WTC11 (cell line): ENCODE results near the gene TRMT2B. TPM values are rescaled to one million over a fixed set of nuclear protein-coding genes. Genes with fewer than 3 reads are reported as not detected.

Experiments
- ATAC-seq: fragments of 200-7000 bp; cut with Tn5 transposase; 2 replicates; pipeline ENCODE4 v1.10.0; 2021; ENCODE audit warnings: mild to moderate bottlenecking, moderate library complexity
- CTCF ChIA-PET: fragments of 300-600 bp; sonication (Branson Sonifier 250); formaldehyde crosslinking; loops from one replicate; lab custom pipeline; 2021; ENCODE audit warnings: antibody characterized with exemption; lab: Charles Lee
- POLR2A ChIA-PET: fragments of 350-600 bp; sonication (Branson Sonifier 250); formaldehyde crosslinking; loops from one replicate; lab custom pipeline; 2021; ENCODE audit warnings: antibody characterized with exemption; lab: Charles Lee
- DNase-seq: peaks from one replicate; pipeline ENCODE4 v3.0.0; 2021; ENCODE audit warnings: low spot score
- H3K27ac Mint-ChIP-seq: 2 replicates; pipeline ENCODE4 v1.8.0; 2021; ENCODE audit warnings: mixed read lengths
- H3K27me3 Mint-ChIP-seq: 2 replicates; pipeline ENCODE4 v1.8.0; 2021; ENCODE audit warnings: low read depth, mild to moderate bottlenecking, moderate library complexity, mixed read lengths
- H3K36me3 Mint-ChIP-seq: 2 replicates; pipeline ENCODE4 v1.8.0; 2021; ENCODE audit warnings: mixed read lengths
- H3K4me1 Mint-ChIP-seq: 2 replicates; pipeline ENCODE4 v1.8.0; 2022; ENCODE audit warnings: mixed read lengths
- H3K4me3 Mint-ChIP-seq: 2 replicates; pipeline ENCODE4 v1.8.0; 2021; ENCODE audit warnings: mild to moderate bottlenecking, moderate library complexity, mixed read lengths
- H3K9me3 Mint-ChIP-seq: 2 replicates; pipeline ENCODE4 v1.8.0; 2021; ENCODE audit warnings: mixed read lengths
- CBFB ChIP-seq: sonication (generic); formaldehyde crosslinking; IDR thresholded peaks from 2 replicates; pipeline ENCODE4 v1.8.1; 2022; ENCODE audit warnings: mild to moderate bottlenecking, low read depth, missing genetic modification reagents
- CREM ChIP-seq: sonication (generic); formaldehyde crosslinking; IDR thresholded peaks from 2 replicates; pipeline ENCODE4 v1.8.1; 2022; ENCODE audit warnings: mild to moderate bottlenecking, missing genetic modification reagents, moderate library complexity
- ESRRA ChIP-seq: sonication (generic); formaldehyde crosslinking; IDR thresholded peaks from 2 replicates; pipeline ENCODE4 v1.8.1; 2022; ENCODE audit warnings: mild to moderate bottlenecking, missing genetic modification reagents, borderline replicate concordance
- ETV6 ChIP-seq: sonication (generic); formaldehyde crosslinking; IDR thresholded peaks from 2 replicates; pipeline ENCODE4 v1.8.1; 2022; ENCODE audit warnings: mild to moderate bottlenecking, missing genetic modification reagents
- FOXK1 ChIP-seq: sonication (generic); formaldehyde crosslinking; IDR thresholded peaks from 2 replicates; pipeline ENCODE4 v1.8.0; 2022; ENCODE audit warnings: mild to moderate bottlenecking, moderate library complexity, missing genetic modification reagents
- KAT7 ChIP-seq: sonication (generic); formaldehyde crosslinking; IDR thresholded peaks from 2 replicates; pipeline ENCODE4 v1.8.1; 2023; ENCODE audit warnings: missing genetic modification reagents, mild to moderate bottlenecking, borderline replicate concordance
- NR1H2 ChIP-seq: sonication (generic); formaldehyde crosslinking; IDR thresholded peaks from 2 replicates; pipeline ENCODE4 v1.9.0; 2021; ENCODE audit warnings: mild to moderate bottlenecking, moderate library complexity, missing genetic modification reagents
- PRRX2 ChIP-seq: fragments of 250-450 bp; sonication (Bioruptor Pico); IDR thresholded peaks from 2 replicates; pipeline ENCODE4 v1.8.0; 2021; ENCODE audit warnings: mild to moderate bottlenecking
- SMAD3 ChIP-seq: sonication (generic); formaldehyde crosslinking; IDR thresholded peaks from 2 replicates; pipeline ENCODE4 v1.8.0; 2022; ENCODE audit warnings: missing genetic modification reagents, mild to moderate bottlenecking, borderline replicate concordance
- total RNA-seq: library from RNA; stranded (reverse); gene quantifications from 3 replicates; pipeline ENCODE4 v1.2.3, GENCODE V29; 2021
- TF ChIP-seq, protein P1 (sequence below): sonication (generic); formaldehyde crosslinking; IDR thresholded peaks from 2 replicates; pipeline ENCODE4 v1.8.0; 2022; ENCODE audit warnings: mild to moderate bottlenecking, missing genetic modification reagents
- TF ChIP-seq, protein P2 (sequence below): sonication (generic); formaldehyde crosslinking; IDR thresholded peaks from 2 replicates; pipeline ENCODE4 v1.8.0; 2023; ENCODE audit warnings: mild to moderate bottlenecking, missing genetic modification reagents
- TF ChIP-seq, protein P3 (sequence below): sonication (generic); formaldehyde crosslinking; IDR thresholded peaks from 2 replicates; pipeline ENCODE4 v1.8.1; 2022; ENCODE audit warnings: low read depth, missing genetic modification reagents, borderline replicate concordance
- TF ChIP-seq, protein P4 (sequence below): sonication (generic); formaldehyde crosslinking; IDR thresholded peaks from 2 replicates; pipeline ENCODE4 v1.8.1; 2023; ENCODE audit warnings: mild to moderate bottlenecking, missing genetic modification reagents, moderate library complexity
- TF ChIP-seq, protein P5 (sequence below): fragments of 250-450 bp; sonication (Bioruptor Pico); conservative IDR thresholded peaks from 2 replicates; pipeline ENCODE4 v1.9.0; 2021; ENCODE audit warnings: mild to moderate bottlenecking
- TF ChIP-seq, protein P6 (sequence below): fragments of 250-450 bp; sonication (Bioruptor Pico); IDR thresholded peaks from 2 replicates; pipeline ENCODE4 v1.9.0; 2021; ENCODE audit warnings: mild to moderate bottlenecking
- TF ChIP-seq, protein P7 (sequence below): sonication (generic); formaldehyde crosslinking; IDR thresholded peaks from 2 replicates; pipeline ENCODE4 v1.8.0; 2023; ENCODE audit warnings: missing genetic modification reagents
- TF ChIP-seq, protein P8 (sequence below): sonication (generic); formaldehyde crosslinking; IDR thresholded peaks from 2 replicates; pipeline ENCODE4 v1.8.1; 2022; ENCODE audit warnings: mild to moderate bottlenecking, missing genetic modification reagents, moderate library complexity, borderline replicate concordance

Gene TRMT2B
- total RNA-seq, 1 experiment from 2014 or later = 14.3 TPM

DNA sequence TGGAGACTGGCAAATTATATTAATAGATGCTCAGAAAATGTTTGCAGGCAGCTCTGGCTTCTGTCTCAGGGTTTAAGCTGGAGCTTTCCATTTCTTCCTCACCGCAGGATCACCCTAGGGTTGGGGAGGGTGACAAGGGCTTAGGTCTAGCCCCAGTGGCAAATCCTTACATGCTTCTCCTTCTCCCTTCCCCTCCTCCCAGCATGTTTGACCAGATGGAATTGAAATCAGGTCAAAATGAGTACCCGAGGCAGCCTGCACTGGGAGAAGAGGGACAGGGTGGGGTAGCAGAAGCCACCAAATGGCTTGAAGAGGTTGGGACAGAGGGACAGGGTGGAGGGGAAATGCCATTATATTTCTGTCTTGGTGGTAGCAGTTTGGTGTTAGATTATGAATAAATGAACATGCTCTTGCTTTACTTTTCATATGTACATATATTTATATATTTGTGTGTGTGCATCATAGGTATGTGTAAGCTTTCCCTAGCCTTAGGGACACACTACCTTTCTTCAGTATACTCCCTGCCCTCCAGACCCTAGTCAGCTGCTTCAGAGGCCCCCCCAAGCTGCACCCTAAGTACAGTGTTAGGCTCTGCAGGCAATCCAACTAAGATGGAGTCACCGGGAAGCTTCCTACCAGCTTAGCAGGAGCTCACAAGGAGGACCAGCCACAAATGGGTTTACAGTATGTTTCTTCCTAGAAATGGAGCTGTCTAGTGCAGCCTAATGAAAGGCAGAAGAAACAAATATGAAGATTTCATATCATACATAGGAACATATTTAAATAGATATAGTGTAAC is 28.6 kb upstream of the TRMT2B start:
- no peak overlapping the region for H3K27ac Mint-ChIP-seq
- no peaks in the 10 kb centered on the region for H3K36me3 Mint-ChIP-seq
- no peak for DNase-seq
- CTCF ChIA-PET = no interaction called here
- H3K4me3 Mint-ChIP-seq = peak overlapping the region; percentile 86
- TF ChIP-seq, protein P1, sequence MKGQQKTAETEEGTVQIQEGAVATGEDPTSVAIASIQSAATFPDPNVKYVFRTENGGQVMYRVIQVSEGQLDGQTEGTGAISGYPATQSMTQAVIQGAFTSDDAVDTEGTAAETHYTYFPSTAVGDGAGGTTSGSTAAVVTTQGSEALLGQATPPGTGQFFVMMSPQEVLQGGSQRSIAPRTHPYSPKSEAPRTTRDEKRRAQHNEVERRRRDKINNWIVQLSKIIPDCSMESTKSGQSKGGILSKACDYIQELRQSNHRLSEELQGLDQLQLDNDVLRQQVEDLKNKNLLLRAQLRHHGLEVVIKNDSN = no peak
- no peak for TF ChIP-seq NR1H2
- TF ChIP-seq ESRRA (CRISPR knock-in tag) = no peak
- no peak for TF ChIP-seq SMAD3
- TF ChIP-seq KAT7 = no peak
- TF ChIP-seq ETV6 (CRISPR knock-in tag) = no peak
- TF ChIP-seq, protein P2, sequence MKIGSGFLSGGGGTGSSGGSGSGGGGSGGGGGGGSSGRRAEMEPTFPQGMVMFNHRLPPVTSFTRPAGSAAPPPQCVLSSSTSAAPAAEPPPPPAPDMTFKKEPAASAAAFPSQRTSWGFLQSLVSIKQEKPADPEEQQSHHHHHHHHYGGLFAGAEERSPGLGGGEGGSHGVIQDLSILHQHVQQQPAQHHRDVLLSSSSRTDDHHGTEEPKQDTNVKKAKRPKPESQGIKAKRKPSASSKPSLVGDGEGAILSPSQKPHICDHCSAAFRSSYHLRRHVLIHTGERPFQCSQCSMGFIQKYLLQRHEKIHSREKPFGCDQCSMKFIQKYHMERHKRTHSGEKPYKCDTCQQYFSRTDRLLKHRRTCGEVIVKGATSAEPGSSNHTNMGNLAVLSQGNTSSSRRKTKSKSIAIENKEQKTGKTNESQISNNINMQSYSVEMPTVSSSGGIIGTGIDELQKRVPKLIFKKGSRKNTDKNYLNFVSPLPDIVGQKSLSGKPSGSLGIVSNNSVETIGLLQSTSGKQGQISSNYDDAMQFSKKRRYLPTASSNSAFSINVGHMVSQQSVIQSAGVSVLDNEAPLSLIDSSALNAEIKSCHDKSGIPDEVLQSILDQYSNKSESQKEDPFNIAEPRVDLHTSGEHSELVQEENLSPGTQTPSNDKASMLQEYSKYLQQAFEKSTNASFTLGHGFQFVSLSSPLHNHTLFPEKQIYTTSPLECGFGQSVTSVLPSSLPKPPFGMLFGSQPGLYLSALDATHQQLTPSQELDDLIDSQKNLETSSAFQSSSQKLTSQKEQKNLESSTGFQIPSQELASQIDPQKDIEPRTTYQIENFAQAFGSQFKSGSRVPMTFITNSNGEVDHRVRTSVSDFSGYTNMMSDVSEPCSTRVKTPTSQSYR (CRISPR knock-in tag) = no peak
- TF ChIP-seq, protein P3, sequence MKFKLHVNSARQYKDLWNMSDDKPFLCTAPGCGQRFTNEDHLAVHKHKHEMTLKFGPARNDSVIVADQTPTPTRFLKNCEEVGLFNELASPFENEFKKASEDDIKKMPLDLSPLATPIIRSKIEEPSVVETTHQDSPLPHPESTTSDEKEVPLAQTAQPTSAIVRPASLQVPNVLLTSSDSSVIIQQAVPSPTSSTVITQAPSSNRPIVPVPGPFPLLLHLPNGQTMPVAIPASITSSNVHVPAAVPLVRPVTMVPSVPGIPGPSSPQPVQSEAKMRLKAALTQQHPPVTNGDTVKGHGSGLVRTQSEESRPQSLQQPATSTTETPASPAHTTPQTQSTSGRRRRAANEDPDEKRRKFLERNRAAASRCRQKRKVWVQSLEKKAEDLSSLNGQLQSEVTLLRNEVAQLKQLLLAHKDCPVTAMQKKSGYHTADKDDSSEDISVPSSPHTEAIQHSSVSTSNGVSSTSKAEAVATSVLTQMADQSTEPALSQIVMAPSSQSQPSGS (CRISPR knock-in tag) = no peak
- no peak for TF ChIP-seq PRRX2 (CRISPR knock-in tag)
- TF ChIP-seq FOXK1 (CRISPR knock-in tag) = no peak
- TF ChIP-seq, protein P4, sequence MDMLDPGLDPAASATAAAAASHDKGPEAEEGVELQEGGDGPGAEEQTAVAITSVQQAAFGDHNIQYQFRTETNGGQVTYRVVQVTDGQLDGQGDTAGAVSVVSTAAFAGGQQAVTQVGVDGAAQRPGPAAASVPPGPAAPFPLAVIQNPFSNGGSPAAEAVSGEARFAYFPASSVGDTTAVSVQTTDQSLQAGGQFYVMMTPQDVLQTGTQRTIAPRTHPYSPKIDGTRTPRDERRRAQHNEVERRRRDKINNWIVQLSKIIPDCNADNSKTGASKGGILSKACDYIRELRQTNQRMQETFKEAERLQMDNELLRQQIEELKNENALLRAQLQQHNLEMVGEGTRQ = no peak
- TF ChIP-seq CREM (CRISPR knock-in tag) = no peak
- no peak for TF ChIP-seq CBFB (CRISPR knock-in tag)
- TF ChIP-seq, protein P5, sequence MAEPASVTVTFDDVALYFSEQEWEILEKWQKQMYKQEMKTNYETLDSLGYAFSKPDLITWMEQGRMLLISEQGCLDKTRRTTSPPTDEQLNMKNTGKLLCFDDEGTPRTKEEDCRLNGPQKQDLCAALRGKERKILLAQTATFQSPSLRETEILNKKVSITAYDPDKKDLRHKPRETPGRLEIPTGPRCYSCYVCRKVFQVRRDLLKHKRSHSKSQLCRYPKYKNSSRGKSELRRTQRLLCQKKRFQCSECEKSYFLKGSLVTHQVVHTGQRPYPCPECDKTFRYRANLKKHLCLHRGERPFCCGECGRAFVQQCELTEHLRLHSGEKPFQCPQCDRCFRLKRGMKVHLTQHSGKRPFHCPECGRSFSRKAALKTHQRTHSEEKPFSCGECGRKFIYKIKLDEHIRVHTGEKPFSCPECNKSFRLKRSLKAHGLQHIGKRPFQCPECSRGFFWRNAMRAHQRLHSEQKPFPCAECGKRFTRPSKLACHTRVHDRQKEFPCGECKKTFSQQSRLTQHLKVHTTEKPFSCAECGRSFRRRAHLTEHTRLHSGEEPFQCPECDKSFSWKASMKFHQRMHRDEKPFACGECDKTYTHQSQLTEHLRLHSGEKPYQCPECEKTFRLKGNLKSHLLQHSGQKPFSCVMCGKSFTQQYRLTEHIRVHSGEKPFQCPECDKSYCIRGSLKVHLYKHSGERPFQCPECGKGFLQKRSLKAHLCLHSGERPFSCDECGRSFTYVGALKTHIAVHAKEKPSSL = no peak
- TF ChIP-seq, protein P6, sequence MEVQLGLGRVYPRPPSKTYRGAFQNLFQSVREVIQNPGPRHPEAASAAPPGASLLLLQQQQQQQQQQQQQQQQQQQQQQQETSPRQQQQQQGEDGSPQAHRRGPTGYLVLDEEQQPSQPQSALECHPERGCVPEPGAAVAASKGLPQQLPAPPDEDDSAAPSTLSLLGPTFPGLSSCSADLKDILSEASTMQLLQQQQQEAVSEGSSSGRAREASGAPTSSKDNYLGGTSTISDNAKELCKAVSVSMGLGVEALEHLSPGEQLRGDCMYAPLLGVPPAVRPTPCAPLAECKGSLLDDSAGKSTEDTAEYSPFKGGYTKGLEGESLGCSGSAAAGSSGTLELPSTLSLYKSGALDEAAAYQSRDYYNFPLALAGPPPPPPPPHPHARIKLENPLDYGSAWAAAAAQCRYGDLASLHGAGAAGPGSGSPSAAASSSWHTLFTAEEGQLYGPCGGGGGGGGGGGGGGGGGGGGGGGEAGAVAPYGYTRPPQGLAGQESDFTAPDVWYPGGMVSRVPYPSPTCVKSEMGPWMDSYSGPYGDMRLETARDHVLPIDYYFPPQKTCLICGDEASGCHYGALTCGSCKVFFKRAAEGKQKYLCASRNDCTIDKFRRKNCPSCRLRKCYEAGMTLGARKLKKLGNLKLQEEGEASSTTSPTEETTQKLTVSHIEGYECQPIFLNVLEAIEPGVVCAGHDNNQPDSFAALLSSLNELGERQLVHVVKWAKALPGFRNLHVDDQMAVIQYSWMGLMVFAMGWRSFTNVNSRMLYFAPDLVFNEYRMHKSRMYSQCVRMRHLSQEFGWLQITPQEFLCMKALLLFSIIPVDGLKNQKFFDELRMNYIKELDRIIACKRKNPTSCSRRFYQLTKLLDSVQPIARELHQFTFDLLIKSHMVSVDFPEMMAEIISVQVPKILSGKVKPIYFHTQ = no peak
- TF ChIP-seq, protein P7, sequence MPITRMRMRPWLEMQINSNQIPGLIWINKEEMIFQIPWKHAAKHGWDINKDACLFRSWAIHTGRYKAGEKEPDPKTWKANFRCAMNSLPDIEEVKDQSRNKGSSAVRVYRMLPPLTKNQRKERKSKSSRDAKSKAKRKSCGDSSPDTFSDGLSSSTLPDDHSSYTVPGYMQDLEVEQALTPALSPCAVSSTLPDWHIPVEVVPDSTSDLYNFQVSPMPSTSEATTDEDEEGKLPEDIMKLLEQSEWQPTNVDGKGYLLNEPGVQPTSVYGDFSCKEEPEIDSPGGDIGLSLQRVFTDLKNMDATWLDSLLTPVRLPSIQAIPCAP (CRISPR knock-in tag) = no peak
- TF ChIP-seq, protein P8, sequence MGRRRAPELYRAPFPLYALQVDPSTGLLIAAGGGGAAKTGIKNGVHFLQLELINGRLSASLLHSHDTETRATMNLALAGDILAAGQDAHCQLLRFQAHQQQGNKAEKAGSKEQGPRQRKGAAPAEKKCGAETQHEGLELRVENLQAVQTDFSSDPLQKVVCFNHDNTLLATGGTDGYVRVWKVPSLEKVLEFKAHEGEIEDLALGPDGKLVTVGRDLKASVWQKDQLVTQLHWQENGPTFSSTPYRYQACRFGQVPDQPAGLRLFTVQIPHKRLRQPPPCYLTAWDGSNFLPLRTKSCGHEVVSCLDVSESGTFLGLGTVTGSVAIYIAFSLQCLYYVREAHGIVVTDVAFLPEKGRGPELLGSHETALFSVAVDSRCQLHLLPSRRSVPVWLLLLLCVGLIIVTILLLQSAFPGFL (CRISPR knock-in tag) = no peak
- peaks cover 11% of the 10 kb centered on the region for H3K27me3 Mint-ChIP-seq
- no peak for ATAC-seq
- peaks cover 22% of the 10 kb centered on the region for H3K4me1 Mint-ChIP-seq
- H3K9me3 Mint-ChIP-seq = no peaks in the 10 kb centered on the region
- POLR2A ChIA-PET = interaction anchor here (0.6 kb wide), 1 partner anchor 152 kb away, joined by 3 read pairs; the partner anchor contains the start of gene XKRX
